GM12892 (cell line): ENCODE results near the gene ZDHHC11.
"Not testable (repeated sequence)": the region's sequence is repeated elsewhere in the genome, so short reads cannot be mapped to it uniquely, and the experiment has no call there.

Source experiments
- POLR2A ChIP-seq: IDR thresholded peaks from 2 replicates; pipeline ENCODE4 v1.6.1; 2011; ENCODE audit warnings: low read depth, low read length, control low read depth
- POLR2AphosphoS5 ChIP-seq: IDR thresholded peaks from 2 replicates; pipeline ENCODE4 v1.6.1; 2011; ENCODE audit warnings: low read depth, low read length, control low read depth
- TAF1 ChIP-seq: IDR thresholded peaks from 2 replicates; pipeline ENCODE4 v1.6.1; 2011; ENCODE audit warnings: low read depth, mild to moderate bottlenecking, control low read depth, low read length, borderline replicate concordance

DNA sequence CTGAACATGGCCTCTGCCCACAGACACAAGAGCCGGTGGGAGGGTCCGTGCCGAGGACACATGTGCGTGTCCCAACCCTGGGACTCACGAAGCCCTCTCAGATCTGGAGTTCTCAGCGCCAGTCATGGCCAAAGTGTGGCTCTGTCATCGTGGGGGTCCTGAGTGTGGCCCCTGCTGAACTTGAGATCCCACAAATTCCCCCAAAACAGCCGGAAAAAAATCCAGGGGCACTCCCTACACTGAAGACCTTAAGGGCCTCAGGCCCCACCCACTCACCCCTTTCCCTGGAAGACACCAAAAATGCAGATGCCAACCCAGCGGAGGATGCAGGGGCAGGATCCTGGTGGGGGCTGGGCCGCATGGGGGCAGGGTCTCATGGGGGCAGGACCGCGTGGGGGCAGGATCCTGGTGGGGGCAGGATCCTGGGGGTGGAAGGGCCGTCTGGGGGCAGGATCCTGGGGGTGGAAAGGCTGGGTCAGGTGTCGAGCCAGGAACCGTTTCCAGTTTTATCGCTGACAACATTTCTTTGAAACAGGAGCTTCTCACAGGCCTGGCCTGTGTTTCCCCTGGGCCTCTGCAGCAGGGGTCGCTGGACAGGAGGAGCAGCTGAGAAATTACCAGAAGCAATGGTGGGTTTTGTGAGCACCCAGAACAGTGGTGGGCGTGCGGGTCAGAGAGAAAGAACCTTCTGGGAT is 79.6 kb downstream of the ZDHHC11 start:
- not testable (repeated sequence) for TF ChIP-seq POLR2A, POLR2AphosphoS5, TAF1
